ENCODE measurements around the gene EVL. TPM values are rescaled to one million over a fixed set of nuclear protein-coding genes. Genes with fewer than 3 reads are reported as not detected.
"Not testable (repeated sequence)": the region's sequence is repeated elsewhere in the genome, so short reads cannot be mapped to it uniquely, and the experiment has no call there.

Gene EVL
- total RNA-seq, 1 experiment from 2014 or later: 23.4 TPM

DNA sequence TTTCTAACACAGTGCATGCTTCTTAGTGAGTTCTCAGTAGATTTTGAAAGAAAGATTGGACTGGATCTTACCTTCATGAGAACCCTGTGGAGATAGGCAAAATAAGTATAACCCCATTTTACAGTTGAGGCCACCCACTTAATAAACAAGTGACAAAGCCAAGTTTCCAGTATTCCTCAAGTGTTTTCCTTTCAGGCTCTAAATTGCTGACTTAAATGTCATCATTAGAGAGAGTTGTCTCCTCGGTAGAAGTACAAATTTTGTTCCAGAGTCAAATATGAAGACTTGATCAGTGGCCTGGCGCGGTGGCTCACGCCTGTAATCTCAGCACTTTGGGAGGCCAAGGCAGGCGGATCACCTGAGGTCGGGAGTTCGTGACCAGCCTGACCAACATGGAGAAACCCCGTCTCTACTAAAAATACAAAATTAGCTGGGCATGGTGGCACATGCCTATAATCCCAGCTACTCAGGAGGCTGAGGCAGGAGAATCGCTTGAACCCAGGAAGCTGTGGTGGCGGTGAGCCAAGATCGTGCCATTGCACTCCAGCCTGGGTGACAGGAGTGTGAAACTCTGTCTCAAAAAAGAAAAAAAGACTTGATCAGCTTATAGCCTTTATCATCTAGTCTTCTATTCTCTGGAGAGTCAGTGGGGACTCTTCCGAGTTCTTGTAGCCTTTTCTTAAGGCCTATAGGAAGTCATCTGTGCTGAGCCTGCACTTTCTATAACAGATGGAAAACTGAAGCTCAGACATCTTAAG lies 708 bp upstream of the EVL start:
- DNase-seq (ENCODE audit: extremely low read depth, low read depth): not testable (repeated sequence)

DNA sequence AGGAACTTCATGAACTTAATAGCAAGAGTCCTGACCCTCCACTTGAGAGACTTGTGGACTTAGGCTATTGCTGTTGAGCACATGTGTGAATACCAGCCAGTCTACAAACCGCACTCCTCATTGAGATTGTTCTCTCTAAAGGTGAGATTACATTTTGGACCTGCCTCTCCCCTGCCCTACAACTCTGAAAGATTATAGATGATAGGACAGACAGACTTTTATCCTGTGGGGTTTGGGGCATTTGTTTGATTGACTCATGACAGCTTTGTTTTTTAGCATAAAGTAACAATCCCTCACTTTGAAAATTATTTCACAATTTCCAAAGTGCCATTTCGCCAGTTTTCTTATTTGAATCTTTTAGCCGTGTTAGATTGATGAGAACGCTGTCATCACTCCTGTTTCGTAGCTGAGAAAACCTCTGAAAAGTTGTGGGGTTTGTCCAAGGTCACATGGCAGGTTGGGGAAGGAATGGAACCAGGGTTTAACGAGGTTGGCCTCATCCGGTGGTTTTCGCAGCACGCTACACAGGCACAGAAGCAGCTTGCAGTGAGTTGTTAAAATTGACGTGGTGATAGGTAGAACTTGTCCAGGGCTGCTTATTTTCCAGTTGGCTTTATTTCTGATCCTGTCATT lies 836 bp downstream of the EVL start:
- no peak for DNase-seq (ENCODE audit: extremely low read depth, low read depth)

DNA sequence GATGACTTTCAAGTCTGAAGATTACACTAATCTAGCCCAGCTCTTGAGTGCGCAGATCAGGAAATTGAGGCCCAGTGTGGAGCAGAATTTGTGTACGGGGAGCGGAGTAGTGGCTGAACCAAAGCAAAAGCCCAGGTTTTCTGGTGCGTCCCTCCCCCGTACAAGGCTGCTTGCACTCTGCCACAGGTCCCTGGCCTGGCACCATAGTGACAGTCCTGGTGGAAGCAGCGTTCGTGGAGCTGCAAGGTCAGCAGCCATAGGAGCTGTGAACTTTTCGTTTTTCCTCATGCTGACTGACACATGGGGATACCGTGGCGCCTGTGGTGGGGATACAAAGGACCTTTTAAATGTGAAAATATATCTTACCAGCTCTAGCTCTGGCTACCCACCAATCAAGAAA lies 1.7 kb downstream of the EVL start:
- DNase-seq (ENCODE audit: extremely low read depth, low read depth): no peak

DNA sequence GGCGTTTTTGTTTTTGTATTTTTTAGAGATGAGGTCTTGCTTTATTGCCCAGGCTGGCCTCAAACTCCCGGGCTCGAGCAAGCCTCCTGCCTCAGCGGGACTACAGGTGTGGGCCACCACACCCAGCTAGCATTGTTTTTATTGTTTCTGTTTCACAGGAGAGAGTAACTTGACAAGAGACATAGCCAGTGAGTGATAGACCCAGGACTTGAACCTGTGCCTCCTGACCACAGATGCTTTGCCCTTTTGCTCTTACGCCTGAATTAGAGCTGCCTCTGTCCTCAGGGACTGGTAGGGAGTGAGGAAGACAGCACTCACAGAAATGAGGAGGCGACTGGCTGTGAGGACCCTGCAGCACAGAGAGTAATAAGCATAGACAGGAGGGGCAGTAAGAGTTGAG lies 2.3 kb downstream of the EVL start:
- no peak for DNase-seq (ENCODE audit: extremely low read depth, low read depth)

DNA sequence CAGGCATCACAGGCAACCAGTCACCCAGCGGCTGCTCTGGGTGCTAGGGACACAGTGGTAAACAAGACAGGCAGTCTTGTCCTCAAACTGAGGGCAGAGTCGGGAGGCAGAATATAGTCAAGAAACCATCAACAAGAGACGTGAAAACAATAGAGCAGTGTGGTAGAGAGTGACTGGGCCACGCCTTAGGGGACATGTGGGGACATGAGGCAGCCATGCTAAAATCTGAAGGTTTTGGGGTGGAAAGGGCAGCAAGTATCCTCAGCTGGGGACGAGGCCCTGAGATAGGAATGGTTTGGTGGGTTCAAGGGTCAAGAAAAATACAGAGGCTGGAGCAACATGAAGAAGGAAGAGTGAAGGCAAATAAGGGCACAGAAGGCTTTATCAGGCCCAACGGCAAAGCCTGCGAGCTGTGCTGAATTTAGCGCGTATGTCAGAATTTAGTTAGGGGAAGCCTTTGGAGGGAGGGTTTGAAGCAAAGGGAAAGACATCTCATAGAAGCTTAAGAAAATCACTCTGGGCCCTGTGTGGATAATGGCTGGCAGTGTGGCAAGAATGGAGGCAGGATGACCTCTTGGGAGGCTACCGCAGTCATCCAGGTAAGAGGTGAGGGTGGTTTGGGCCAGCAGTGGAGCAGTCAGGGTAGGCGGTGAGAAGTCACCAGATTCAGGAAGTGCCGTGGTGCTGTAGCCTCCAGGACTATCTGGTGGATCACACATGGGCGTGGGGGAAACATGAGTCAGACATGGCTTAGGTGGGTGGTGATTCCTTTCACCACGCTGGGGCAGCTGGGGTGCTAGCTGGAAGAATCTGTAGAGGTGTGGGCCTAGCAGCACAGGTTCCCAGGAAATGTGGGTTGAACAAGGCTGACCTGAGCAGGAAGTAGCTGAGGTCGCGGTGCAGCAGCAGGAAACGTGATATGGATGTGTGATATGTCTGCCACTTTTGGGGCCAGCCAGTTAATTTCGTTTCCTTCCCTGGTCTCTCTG lies 3.0 kb downstream of the EVL start:
- DNase-seq (ENCODE audit: extremely low read depth, low read depth): no peak

DNA sequence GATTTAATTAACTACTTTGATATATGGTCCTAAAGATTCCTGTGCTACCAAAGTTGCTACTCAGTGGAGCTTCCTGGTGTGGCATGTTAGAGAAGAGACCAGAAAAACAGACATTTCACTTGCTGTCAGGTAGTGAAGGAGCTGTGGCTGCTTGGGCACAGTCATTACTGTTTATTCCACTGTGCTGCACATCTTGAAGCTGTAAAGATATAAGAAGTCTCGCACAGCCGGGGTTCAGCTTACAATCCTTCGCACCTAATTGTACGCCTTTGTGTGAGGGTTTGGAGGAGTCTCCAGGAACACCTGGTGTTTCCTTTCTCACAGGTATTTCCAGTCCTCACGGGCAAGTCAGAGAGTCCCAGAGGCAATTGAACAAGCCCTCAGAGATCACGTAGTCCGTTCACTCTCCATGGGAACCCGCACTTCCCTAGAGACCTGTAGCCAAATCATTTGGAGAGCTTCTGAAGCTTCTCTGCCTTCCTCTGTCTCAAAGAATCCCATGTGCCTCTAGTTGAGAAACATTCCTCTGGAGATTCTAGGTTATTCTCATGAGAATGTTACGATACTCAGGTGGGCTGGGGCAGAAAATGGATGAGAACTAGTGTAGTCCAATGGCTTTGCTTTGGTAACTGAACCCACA lies 4.1 kb downstream of the EVL start:
- no peak for DNase-seq (ENCODE audit: extremely low read depth, low read depth)

DNA sequence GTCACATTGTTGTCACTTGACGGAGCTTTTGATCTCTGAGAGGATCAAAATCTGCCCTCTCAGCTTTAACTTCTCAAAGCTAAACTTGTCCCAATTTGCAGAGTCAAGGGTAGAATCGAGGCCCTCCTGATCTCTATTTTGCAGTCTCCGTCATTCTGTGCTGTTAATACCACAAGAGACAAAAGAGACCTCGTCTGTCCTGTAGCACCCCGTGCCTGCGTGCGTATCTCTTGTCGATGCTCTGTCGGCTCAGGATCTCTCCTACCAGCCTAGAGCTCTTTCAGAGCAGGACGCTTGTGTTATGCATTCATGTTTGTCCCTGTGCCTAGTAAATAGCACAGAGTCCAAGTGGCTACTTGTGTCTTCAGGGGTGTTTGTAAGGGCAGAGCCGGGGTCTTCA lies 5.1 kb downstream of the EVL start:
- no peak for DNase-seq (ENCODE audit: extremely low read depth, low read depth)

DNA sequence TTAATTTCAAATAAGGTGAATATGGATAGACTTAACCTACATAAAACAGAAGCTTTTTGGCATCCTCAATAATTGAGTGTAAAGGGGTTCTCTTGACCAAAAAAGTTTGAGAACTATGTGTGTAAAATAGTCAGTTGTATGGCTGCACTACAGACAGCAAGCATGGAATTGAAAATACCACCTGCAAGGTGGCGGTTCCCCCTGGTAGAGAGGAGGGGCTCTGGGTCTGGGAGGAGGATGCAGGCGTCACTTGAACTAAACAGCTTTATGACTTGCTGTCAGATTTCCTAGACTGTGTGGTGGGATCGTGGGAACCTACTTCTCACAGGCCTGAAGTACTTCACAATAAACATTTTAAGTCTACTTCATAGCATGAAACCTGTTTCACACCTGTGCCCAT lies 6.3 kb downstream of the EVL start:
- DNase-seq (ENCODE audit: extremely low read depth, low read depth): no peak

DNA sequence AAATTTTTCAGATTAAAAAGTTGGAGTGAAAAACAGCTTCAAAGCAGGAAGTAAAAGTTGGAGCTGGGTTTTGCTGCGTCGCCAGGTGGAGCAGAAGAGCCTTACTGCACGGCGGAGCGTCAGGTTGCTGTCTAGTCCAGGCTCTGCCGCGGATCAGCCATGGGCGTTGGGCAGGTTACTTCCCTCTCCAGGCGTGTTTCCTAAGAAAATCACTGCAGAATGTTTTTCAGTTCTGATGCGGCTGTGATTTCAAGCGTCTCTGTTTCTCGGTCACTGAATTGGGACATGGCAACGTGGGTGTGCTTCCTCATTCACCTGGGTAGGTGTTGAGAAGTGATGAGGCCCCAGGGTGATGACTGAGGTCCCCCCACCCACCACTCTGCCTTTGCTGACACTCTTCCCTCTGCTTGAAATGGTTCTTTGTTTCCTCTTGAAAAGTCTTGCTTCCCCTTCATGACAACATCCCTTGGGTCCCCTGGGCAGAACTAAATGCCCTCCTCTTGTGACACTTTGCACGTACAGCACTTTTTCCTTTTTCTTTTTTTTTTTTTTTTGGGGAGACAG lies 7.6 kb downstream of the EVL start:
- no peak for DNase-seq (ENCODE audit: extremely low read depth, low read depth)

DNA sequence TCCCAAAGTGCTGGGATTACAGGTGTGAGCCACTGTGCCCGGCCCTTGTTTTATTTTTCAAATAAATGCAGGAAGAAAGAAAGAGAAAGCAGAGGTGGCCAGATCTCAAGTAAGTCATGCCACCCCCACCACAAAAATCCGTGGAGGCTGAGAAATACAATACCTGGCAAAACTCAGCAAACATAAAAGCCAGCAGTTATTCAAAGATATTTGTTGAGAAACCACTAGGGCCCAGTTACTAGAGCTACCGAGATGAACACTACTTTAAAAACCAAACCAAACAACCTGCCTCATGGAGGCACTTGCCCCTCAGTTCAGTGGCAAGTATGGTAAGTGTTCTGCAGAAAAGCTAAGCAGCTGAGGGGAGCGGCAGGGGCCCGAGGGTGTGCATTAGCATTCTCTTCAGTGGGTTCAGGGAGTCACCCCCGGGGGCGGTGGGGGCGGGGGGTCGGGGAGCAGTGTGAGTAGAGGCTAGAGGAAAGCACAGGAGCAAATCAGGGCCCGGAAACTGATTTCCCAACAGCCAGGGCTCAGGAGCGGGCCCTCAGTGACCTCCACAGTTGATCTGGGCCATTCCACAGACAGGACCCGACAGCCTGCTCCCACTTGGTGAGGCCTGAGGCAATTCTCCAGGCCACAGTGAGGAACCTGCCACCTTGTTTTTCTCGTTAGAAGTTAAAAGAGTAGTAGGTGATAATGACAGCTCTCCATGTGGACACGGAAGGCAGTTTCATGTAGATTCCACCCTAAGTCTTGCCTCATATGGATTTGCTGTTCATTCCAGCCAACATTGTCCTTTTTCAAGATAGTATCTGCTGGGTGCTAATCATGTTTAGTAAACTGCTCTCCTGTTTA lies 8.6 kb downstream of the EVL start:
- DNase-seq (ENCODE audit: extremely low read depth, low read depth): no peak

DNA sequence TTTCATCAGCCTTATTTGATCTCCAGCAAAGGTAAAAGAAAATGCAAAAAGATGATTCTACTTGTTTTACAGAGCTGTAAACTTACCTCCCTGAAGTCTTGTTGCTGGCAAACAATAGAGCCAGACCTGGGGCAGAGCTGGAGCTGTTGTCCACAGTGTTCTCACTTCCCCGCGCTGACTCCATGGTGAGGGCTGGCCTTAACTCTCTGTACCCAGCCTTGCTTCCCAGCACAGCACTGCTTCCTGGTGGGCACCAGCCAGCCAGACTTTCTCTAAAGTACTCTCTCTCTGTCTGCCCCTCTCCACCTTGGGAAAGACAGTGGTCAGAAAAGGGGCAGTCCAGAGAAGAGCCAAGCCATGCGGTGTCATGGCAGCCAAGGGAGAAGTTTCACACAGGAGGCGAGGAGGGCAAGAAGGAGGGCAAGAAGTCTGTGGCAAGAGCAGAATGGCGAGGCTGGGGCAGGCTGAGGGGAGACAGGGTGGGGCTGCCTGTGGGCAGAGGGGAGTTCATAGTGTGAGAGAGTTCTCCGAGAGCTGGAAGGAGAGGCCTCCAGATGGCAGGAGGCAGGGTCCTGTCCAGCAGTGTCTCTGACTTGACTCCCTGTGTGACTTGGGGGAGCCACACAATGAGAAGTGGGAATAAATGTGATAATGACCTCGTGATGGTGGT lies 9.3 kb downstream of the EVL start:
- no peak for DNase-seq (ENCODE audit: extremely low read depth, low read depth)

DNA sequence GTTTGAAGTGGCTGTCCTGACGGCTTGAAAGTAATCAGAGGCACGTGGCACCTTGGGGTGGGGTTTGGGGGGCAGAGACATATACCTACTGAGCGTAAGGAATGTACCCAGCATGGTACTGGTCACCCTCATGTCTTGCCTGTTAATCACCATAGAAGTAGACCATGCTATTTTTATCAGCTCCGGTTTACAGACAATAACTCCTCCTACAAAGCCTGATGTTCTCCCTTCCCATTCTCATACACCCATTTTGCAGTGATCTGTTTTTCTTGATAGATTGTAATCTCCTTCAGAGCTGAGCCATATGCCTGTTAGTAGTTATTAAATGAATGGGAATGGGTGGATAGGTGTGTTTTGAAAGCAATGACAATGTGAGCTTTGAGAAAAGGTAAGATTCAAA lies 10.5 kb downstream of the EVL start:
- no peak for DNase-seq (ENCODE audit: extremely low read depth, low read depth)

DNA sequence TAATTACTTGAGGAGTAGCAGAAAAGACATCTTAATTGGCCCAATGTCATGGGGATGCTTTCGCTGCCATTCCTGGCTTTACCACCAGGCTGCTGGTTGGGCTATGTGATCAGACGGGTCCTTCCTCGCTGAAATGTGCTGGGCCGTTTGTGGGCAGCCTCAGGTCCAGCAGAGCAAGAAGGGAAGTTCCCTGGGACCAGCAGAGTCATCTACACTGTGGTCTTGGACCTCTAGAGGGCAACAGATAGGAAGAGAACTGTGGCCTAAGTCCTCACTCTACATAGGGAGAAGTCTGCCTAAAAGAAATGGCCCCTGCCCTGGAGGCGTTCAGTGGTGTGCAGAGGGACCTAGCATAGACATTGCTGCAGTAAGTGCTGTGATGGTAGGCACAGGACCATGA lies 10.9 kb downstream of the EVL start:
- no peak for DNase-seq (ENCODE audit: extremely low read depth, low read depth)

DNA sequence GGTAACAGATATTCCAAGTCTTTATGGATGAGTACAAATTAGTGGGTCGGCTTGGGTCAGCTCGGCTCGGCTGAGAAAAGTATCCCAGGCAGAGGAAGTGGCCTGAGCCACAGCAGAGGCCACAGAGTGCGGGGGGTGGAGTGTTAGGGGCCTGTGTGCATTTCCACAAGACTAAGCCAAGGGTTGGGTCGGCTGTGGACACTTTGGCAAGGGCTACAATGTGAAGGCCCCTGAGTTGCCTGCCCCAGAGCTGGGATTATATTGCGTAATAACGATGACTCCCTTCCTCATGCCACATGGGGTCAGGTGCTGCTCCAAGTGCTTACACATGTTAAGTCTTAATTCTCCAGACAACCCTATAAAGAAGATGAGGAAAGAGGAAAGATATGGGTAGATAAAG lies 11.4 kb downstream of the EVL start:
- DNase-seq (ENCODE audit: extremely low read depth, low read depth): no peak

DNA sequence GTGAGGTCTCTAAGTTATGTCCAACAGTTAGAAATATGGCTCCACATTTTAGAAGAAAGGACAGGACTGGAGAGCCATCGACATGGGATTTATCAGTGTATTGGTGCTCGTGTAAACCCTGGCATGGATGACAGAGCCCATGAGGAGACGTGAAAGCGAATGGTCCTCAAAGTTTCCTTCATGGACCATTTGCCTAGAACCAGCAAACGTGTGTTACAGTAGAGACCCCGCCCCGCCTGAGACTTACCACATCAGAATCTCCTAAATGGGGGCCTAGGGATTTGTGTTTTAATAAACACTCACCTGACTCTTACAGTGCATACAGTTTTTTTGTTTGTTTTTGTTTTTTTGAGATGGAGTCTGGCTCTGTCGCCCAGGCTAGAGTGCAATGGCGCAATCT lies 12.2 kb downstream of the EVL start:
- no peak for DNase-seq (ENCODE audit: extremely low read depth, low read depth)

DNA sequence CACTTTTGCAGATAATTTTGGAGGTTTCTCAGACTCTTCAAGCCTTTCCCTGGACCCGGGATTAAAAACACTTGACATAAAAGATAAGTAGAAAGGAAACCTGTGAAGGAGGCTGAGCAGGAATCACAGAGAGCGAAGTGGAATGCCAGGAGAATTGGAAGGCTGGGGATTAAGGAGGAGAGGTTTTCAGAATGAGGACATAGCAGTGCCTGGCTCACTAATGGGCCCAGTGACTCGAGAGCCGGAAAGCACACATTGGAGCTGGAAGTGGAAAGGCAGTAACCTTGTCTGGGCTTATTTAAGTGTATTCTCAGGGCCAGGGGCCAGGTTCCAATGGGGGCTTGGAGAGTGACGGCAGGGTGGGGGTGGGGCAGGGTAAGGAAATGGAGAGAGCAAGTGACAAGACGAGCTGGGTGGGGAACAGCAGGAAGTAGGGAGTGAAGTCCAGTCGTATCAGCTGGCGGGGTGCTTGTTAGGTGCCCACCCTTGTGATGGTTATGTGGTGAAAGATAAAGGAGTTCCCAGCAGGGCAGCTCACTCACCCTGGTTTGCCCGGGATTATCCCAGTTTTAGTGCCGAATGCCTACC lies 13.1 kb downstream of the EVL start:
- no peak for DNase-seq (ENCODE audit: extremely low read depth, low read depth)

DNA sequence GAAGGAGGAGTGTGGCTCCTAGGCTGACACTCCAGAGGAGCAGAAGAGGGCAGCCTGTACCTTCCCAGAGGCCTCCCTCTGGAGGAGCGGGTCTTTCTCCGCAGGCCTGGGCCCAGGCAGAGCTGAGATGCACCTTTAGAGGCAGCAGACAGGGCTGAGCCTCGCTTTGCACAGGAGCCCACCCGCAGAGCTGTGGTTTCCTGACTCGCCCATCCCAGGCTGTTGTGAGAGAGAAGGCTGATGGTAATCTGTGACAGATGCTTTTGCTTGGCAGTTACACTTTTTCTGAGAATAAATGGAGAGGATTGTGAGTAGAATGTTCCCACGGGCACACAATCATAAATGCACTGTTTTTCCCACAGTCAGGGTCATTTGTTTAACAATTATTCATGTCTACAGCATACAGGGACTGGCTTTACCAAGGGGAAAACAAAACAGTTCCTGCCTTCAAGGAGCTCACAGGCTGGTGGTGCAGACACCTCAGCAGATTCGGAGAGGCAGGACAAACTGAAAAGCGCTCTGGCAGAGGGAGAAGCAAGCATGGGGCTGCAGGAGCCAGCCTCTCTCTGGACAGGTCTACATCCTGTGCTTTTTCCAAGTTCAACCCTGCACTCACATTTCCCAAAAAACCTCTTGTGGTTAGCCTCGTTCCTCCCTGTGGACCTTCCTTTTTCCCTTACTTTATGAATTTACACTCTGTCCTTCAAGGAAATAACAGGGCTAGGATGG lies 13.9 kb downstream of the EVL start:
- no peak for DNase-seq (ENCODE audit: extremely low read depth, low read depth)

DNA sequence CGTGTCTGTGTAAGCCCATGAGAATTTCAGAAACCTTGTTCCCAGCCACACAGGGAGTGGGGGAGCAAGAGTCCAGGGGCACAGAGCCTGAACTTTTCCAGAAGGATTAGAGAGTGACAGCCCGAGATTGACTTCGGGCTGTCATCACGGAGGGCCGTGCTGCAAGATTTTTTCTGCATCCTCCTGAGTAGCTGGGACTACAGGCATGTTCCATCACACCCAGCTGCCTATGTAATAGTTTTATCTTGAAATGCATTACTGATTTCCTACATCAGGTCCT lies 14.4 kb downstream of the EVL start:
- DNase-seq (ENCODE audit: extremely low read depth, low read depth): no peak

Data from NCI-H460 (cell line).